HG02610 (cell line): ENCODE data around the gene NMNAT2.
"Not testable (repeated sequence)": the region's sequence is repeated elsewhere in the genome, so short reads cannot be mapped to it uniquely, and the experiment has no call there.

Experiments
- ATAC-seq: cut with Tn5 transposase; IDR thresholded peaks from one replicate; pipeline ENCODE4 v1.9.1; 2021; ENCODE audit warnings: mild to moderate bottlenecking, moderate library complexity; ENCODE audit not compliant: unreplicated experiment

Gene NMNAT2

DNA sequence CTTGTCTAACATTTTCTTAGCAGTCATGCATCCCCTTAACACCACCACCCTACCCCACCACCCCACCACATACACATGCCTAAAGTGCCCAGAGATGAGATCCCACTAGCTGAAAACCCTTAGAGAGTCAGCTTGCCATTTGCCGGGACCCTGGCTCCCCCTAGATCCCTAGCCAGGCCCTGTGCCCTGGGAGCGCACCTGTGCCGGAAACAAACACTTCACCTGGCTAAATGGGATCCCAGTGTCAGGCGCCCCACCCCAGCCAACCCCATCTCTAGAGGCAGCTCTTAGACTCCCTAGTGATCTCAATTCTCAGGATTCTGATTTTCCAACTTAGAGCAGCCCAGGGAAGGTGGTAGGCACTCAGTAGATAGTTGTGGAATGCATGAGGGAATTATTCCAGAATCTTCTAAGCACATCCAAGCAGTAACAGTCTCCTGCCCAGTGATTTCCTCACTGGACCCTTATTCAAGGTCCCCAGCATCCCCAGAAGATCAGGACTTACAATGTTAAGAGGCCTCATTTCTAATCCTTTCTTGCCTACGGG lies 126.9 kb downstream of the NMNAT2 start:
- no peak for ATAC-seq

DNA sequence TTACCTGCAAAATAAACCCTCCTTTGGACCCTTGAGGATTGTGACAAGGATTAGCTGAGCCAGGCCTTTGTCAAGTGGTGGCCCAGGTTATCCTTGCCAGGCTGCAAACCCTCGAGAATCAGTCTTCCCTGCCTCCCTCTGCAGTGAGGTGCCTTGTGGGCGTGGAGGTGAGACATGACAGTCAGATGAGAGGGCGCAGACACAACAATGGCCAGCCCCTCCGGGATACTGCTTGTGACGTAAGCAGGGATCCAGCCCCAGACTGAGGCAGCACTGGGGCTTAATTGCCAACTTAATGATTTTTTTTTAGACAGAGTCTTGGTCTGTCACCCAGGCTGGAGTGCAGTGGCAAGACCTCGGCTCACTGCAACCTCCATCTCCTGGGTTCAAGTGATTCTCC lies 127.6 kb downstream of the NMNAT2 start:
- ATAC-seq, result no peak

DNA sequence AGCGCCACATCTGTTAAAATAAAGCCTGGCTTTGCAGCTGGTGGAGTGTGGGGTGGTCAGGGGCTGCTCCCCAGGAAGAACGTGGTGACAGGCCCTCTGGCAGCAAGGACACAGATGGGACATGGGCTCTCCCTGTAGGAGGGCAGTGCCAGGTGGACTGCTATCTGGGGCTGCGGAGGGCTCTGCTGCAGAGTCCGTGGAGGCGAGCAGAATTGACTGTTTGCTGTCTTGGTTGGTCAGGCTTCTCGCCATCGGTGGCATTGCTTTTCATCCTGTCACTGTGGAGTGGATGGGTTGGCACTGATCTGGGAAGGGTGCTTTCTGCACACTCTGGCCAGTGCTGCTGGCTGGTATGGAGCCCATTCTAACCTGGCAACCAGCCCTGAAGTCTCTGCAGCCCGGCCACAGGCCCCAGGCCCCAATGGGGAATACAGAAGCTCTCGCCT lies 129.1 kb downstream of the NMNAT2 start:
- ATAC-seq, result no peak

GRCh38 chr1:183288583-183288982 lies 129.6 kb downstream of the NMNAT2 start:
- ATAC-seq, result no peak

DNA sequence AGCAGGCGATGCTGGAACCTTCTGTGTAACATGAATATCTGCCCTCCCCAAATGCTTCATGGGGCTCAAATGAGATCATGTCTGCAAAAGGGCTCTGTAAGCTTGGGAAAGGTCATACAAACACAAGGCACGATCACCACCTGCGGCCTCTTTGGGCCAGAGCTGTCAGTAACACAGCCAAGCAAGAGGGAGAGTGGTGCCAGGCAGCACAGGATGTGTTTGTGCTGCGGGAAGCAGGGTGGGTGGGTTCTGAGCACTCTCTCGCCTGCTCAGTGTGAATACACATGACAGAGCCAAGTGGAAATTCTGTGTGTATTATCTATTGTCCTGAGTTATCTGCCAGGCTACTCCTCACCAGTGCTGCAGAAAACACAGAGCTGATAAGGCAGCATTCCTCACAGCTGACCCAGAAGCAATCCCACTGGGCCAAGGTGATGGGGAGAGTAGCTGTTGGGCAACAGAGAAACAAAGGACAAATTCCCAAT lies 130.9 kb downstream of the NMNAT2 start:
- no peak for ATAC-seq

GRCh38 chr1:183285746-183286145 lies 132.4 kb downstream of the NMNAT2 start:
- no peak for ATAC-seq

- ATAC-seq, result no peak
Measured at GRCh38 chr1:183285256-183285655, 132.9 kb downstream of the NMNAT2 start.

DNA sequence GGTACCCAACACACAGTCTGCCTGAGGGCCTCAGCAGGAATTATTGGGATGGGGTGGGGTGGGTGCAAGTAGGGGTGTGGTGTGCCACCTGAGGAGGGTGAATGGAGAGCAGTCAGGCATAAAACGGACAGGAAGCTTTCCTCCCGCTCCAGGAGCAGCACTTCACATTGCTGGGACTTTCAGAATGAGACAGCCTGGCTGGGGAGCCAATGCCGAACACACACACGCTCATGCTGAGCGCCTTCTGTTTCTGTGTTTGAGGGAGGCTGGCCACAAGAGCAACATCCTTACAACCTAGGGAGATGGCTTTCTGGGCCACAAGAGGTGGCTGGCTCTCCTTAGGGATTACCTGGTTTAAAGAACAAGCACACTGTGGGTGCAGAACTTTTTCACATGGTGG lies 134.1 kb downstream of the NMNAT2 start:
- no peak for ATAC-seq

- ATAC-seq, result no peak
Measured at GRCh38 chr1:183283286-183283685, 134.9 kb downstream of the NMNAT2 start.

- ATAC-seq, result no peak
Measured at GRCh38 chr1:183282101-183282855, 135.9 kb downstream of the NMNAT2 start.

DNA sequence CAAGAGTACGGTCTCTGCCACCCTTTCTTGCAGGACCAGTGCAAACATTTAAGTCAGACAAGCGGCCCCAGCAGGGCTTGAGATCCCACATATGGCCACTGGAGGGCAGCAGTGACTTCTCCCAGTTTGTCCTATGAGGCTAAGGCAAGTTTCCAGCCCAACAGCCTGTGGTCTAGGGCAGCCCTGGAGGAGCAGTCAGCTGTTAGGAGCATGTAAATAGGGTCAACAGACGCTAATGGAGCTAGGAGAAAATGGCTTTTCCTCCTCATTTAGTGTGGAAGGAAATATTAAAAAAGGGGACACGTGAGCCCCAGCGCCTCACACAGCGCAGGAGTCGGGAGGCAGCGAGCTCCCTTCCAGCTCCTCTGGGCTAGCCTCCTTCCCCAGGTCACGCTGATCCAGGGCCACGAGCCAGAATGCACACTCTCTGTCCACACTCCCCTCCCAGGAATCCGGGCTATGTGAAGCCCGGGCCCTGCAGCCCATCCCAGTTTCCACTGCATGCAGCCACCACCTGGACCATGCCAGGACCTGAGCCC lies 136.6 kb downstream of the NMNAT2 start:
- ATAC-seq, result peak; percentile 57

DNA sequence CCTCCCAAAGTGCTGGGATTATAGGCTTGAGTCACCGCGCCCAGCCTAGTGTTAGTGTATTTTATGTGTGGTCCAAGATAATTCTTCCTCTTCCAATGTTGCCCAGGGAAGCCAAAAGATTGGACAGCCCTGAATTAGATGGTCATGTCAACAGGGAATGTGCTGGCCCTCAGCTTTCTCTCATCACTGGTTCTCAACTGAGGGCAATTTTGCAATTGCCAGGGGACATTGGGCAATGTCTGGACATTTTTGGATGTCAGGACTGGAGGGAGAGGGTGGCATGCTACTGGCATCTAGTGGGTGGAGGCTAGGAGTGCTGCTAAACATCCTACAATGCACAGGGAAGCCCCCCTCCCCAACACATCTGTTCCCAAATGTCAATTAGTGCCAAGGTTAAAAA lies 137.1 kb downstream of the NMNAT2 start:
- no peak for ATAC-seq

DNA sequence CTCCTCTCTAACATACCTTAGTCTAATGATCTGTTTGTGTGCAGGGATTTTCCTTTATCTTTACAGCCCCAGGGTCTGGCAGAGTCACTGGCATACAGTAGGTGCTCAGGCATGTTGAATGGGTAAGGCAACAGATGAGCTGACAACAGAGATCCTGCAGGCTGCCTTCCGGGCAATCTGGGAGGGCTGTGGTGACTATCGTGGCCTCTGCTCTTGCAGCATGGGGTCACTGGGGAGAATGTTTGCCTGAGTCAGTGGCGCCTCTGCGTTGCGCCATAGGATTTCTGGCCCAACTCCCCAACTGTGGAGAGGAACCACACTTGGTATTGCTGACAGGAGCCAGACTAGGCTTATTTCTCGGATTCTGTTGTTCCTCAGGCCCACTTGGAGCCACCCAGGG lies 138.3 kb downstream of the NMNAT2 start:
- no peak for ATAC-seq

- no peak for ATAC-seq
Measured at GRCh38 chr1:183278739-183279591, 139.2 kb downstream of the NMNAT2 start.

GRCh38 chr1:183277821-183278738 lies 140.1 kb downstream of the NMNAT2 start:
- ATAC-seq, result no peak

GRCh38 chr1:183276386-183277080 lies 141.6 kb downstream of the NMNAT2 start:
- no peak for ATAC-seq

DNA sequence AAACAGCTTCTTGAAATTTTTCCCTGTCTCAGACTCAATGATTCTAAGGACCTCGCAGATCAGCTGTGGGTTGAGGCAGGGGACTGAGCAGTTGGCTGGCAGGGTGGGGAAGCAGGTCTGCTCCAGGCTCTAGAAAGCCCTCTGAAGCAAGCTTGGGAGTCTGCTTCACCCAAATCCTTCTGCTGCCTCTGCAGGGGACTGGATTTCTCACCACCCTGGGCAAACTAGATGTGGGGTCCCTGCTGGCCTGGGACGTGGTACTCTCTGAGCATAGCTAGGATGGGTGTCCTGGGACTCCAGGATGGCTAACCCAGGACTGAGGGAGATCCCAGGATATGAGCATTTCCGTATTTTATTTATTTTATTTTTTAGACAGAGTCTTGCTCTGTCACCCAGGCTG lies 142.9 kb downstream of the NMNAT2 start:
- no peak for ATAC-seq

DNA sequence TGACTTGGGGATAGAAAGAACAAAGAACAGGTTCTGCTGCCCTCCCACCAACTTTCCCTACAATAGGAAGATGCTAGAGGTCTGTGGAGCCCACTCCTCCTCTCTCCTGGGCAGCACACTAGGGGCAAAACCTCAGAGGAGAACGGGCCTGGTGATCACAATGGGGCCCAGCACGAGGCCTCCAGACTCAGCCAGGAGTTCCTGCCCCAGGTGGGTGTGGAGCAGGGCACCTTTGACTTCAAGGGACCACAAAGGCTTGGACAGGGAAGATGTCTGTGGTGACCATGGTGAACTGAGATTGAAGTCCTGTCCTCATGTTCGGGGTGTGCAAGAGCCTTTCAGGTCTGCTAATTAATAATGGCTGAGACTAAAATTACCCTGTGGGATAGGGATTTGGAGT lies 143.3 kb downstream of the NMNAT2 start:
- no peak for ATAC-seq

DNA sequence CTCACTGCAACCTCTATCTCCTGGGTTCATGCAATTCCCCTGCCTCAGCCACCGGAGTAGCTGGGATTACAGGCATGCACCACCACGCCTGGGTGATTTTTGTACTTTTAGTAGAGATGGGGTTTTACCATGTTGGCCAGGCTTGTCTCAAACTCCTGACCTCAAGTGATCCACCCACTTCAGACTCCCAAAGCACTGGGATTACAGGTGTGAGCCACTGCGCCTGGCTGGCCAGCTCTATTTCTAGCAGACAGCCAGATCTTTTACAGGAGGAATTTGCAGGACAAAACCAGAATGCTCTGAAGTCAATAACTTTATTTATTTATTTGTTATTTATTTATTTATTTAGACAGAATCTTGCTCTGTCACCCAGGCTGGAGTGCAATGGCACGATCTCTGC lies 144.2 kb downstream of the NMNAT2 start:
- ATAC-seq, result not testable (repeated sequence)

DNA sequence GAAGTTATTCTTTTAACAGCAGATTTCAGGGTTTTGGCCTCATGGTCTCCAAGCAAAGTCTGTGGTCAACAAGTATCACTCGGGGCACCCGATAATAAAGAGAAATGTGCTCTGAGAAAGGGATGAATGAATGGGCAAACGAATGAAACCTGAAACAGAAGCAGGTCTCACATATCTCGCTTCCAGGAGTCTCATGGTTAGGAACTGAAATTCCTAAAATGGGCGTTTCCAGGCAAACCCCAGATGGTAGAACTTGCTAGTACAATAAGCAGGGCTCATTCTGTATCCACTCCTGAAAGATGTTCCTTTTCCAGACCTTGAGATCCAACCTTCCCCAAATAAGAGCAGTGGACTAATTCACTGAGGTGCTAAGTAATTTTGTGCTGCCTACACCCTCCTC lies 144.9 kb downstream of the NMNAT2 start:
- ATAC-seq, result no peak
